Measurements from ENCODE around the gene KDM6A. TPM values are rescaled to one million over a fixed set of nuclear protein-coding genes. Genes with fewer than 3 reads are reported as not detected.

Gene KDM6A
- polyA plus RNA-seq, 1 experiment, result 9.9 TPM

DNA sequence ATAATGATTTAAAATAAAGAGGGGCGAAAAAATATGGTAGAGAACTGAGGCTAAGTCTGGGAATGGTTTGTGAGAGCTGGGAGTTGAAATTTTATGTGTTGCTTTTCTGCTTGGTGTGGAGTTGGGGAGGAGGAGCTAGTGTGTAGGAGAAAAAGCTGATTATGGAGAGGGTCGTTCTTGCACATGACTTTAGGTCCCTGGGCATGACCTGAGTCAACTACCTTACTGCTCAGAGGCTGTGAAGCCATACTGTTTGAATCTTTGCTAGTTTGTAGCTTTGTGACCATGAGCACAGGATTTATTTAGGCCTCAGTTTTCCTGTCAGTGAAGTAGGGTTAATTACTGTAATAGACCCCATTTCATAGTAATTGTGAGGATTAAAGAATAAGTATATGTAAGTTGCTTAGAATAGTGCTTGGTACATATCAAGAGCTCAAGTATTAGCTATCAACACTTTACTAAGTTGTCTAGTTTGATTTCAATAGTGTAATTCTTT is 78.6 kb downstream of the KDM6A start:
- no peak for DNase-seq (ENCODE audit: low read depth, low spot score)
- no peak overlapping the region for H3K27ac ChIP-seq (ENCODE audit: low read depth, low read length)
- no peaks in the 10 kb centered on the region for H3K27me3 ChIP-seq (ENCODE audit: control insufficient read depth, insufficient read depth, low read length)
- no peak overlapping the region for H3K4me3 ChIP-seq (ENCODE audit: low read depth, low read length)
- ChIA-PET CTCF (interaction anchor here (0.6 kb wide), 1 partner anchor 55 kb away, joined by 3 read pairs; no protein-coding TSS in a partner anchor), POLR2A (no interaction called here)
- no peaks in the 10 kb centered on the region; the same call in 1 of the 2 replicates for H3K9me3 ChIP-seq (ENCODE audit: control insufficient read depth, insufficient read depth, low read length)
- TF ChIP-seq, protein P1, sequence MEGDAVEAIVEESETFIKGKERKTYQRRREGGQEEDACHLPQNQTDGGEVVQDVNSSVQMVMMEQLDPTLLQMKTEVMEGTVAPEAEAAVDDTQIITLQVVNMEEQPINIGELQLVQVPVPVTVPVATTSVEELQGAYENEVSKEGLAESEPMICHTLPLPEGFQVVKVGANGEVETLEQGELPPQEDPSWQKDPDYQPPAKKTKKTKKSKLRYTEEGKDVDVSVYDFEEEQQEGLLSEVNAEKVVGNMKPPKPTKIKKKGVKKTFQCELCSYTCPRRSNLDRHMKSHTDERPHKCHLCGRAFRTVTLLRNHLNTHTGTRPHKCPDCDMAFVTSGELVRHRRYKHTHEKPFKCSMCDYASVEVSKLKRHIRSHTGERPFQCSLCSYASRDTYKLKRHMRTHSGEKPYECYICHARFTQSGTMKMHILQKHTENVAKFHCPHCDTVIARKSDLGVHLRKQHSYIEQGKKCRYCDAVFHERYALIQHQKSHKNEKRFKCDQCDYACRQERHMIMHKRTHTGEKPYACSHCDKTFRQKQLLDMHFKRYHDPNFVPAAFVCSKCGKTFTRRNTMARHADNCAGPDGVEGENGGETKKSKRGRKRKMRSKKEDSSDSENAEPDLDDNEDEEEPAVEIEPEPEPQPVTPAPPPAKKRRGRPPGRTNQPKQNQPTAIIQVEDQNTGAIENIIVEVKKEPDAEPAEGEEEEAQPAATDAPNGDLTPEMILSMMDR (IDR thresholded peaks at IDR 0.05; ENCODE audit: low read depth, low read length), result no peak

DNA sequence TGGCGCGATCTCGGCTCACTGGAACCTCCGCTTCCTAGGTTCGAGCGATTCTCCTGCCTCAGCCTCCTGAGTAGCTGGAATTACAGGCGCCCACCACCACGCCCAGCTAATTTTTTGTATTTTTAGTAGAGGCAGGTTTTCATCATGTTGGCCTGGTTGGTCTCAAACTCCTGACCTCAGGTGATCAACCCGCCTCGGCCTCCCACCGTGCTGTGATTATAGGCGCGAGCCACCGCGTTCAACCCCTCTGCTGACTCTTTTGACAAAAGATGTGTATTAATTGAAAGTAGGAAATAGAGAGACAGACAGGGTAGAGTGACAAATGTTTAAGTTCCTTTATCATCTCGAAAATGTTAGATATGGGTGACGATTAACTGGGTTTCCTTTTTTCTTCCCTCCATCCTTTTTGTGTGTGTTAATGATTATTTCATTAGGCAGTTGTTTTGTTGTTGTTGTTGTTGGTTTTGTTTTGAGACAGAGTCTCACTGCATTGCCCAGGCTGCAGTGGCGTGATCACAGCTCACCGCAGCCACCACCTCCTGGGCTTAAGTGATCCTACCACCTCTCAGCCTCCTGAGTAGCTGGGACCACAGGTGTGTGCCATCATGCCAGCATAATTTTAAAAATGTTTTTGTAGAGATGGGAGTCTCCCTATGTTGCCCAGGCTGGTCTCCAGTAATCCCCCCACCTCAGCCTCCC is 79.5 kb downstream of the KDM6A start:
- no peaks in the 10 kb centered on the region for H3K9me3 ChIP-seq (ENCODE audit: control insufficient read depth, insufficient read depth, low read length)
- no peak overlapping the region for H3K4me3 ChIP-seq (ENCODE audit: low read depth, low read length)
- H3K27me3 ChIP-seq (ENCODE audit: control insufficient read depth, insufficient read depth, low read length), result no peaks in the 10 kb centered on the region
- ChIA-PET CTCF (no interaction called here), POLR2A (no interaction called here)
- no peak for DNase-seq (ENCODE audit: low read depth, low spot score)
- TF ChIP-seq, protein P1 (IDR thresholded peaks at IDR 0.05; ENCODE audit: low read depth, low read length), result no peak
- no peak overlapping the region for H3K27ac ChIP-seq (ENCODE audit: low read depth, low read length)

DNA sequence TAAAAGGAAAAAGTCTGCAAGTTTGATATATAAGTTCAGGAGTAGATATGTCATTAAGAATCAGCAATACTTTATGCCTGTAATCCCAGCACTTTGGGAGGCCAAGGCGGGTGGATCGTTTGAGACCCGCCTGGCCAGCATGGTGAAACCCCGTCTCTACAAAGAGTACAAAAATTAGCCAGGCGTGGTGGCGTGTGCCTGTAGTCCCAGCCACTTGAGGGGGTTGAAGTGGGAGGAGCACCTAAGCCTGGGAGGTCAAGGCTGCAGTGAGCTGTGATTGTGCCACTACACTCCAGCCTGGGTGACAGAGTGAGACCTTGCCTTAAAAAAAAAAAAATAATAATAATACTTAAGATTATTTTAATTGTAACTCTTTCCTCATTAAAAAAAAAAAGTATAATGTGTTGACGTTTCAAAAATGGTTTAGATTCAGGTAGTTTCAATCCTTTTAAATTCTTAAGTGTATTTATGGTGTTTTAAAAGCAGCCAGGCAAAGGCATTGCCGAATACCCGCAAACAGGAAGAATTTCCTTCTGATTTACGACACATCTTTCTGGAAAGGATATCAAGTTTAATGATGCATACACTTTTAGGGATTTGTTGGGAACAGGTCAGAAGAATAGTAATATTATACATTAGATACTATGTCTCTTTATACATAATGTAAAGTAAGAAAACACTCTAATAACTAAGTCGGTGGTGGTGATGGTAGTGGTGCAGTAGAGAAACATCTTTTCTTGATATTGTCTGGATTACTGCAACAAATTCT is 80.9 kb downstream of the KDM6A start:
- no peak overlapping the region for H3K4me3 ChIP-seq (ENCODE audit: low read depth, low read length)
- H3K27ac ChIP-seq (ENCODE audit: low read depth, low read length), result no peak overlapping the region
- TF ChIP-seq, protein P1 (IDR thresholded peaks at IDR 0.05; ENCODE audit: low read depth, low read length), result no peak
- no peak for DNase-seq (ENCODE audit: low read depth, low spot score)
- no peaks in the 10 kb centered on the region for H3K27me3 ChIP-seq (ENCODE audit: control insufficient read depth, insufficient read depth, low read length)
- ChIA-PET POLR2A (no interaction called here), CTCF (no interaction called here)
- no peaks in the 10 kb centered on the region for H3K9me3 ChIP-seq (ENCODE audit: control insufficient read depth, insufficient read depth, low read length)

DNA sequence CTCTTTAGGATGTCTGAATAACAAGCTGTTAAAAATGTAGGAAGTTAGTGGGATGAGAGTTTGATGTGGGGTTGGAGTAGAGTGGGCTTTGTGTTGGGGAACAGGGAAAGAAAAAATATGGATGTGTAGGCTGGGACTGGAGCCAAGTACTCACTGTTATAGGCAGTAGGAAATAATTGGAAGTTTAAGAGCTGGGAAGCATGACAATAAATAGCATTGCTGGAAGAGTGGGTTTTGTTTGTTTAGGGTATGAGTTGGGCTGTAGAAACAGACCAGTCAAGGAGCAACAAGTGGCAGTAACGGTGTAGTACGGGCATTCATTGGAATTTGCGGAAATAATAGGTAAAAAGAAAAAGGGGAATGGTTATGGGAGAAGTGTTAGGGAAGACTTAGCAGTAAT is 81.6 kb downstream of the KDM6A start:
- no peak overlapping the region for H3K4me3 ChIP-seq (ENCODE audit: low read depth, low read length)
- ChIA-PET CTCF (no interaction called here), POLR2A (no interaction called here)
- no peaks in the 10 kb centered on the region for H3K27me3 ChIP-seq (ENCODE audit: control insufficient read depth, insufficient read depth, low read length)
- H3K9me3 ChIP-seq (ENCODE audit: control insufficient read depth, insufficient read depth, low read length), result no peaks in the 10 kb centered on the region
- TF ChIP-seq, protein P1 (IDR thresholded peaks at IDR 0.05; ENCODE audit: low read depth, low read length), result no peak
- DNase-seq (ENCODE audit: low read depth, low spot score), result no peak
- H3K27ac ChIP-seq (ENCODE audit: low read depth, low read length), result no peak overlapping the region

DNA sequence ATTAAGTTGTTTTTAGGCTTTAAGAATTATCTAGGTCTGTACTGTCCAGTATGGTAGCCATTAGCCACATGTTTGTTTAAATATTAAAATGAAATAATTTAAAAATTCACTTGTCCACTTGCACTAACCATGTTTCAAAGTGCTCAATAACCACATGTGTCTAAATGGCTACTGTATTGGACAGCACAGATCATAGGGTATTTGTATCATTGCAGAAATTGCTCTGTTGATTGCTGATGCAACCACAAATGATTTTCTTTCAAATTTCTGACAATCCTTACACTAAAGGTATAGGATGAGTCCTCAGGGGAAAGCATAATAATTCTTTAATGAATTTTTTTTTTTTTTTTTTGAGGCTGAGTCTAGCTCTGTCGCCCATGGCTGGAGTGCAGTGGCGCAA is 84.9 kb downstream of the KDM6A start:
- CTCF ChIA-PET, result no interaction called here
- Histone ChIP-seq H3K27ac (ENCODE audit: low read depth, low read length) (no peak overlapping the region), H3K9me3 (ENCODE audit: control insufficient read depth, insufficient read depth, low read length) (no peaks in the 10 kb centered on the region), H3K27me3 (ENCODE audit: control insufficient read depth, insufficient read depth, low read length) (no peaks in the 10 kb centered on the region), H3K4me3 (ENCODE audit: low read depth, low read length) (no peak overlapping the region)
- DNase-seq (ENCODE audit: low read depth, low spot score), result no peak
- POLR2A ChIA-PET, result no interaction called here
- TF ChIP-seq, protein P1 (IDR thresholded peaks at IDR 0.05; ENCODE audit: low read depth, low read length), result no peak
